Osteoblast (primary cell): ENCODE data around the gene PAK1. TPM values are rescaled to one million over a fixed set of nuclear protein-coding genes. Genes with fewer than 3 reads are reported as not detected.

Experiments
- DNase-seq: peaks from one replicate; pipeline ENCODE4 v3.0.0; 2011; ENCODE audit warnings: low spot score, mixed read lengths; ENCODE audit not compliant: insufficient read length; ENCODE audit errors: missing footprints
- H2AFZ ChIP-seq: 2 replicates; pipeline ENCODE4 v1.6.0; 2011; ENCODE audit warnings: mild to moderate bottlenecking, low read length
- H3K27ac ChIP-seq: 2 replicates; pipeline ENCODE4 v1.5.1; 2011; ENCODE audit warnings: mild to moderate bottlenecking, low read depth, low read length, moderate library complexity
- H3K27me3 ChIP-seq: 2 replicates; pipeline ENCODE4 v1.6.0; 2012; ENCODE audit warnings: mild to moderate bottlenecking, control low read depth, inconsistent platforms, low read length, moderate library complexity; ENCODE audit not compliant: insufficient read depth
- H3K36me3 ChIP-seq: 2 replicates; pipeline ENCODE4 v1.5.1; 2011; ENCODE audit warnings: mild to moderate bottlenecking, low read length, control low read depth, moderate library complexity; ENCODE audit not compliant: insufficient read depth
- H3K4me1 ChIP-seq: 2 replicates; pipeline ENCODE4 v1.5.1; 2011; ENCODE audit warnings: mild to moderate bottlenecking, low read length, control low read depth, moderate library complexity; ENCODE audit not compliant: insufficient read depth
- H3K4me2 ChIP-seq: 2 replicates; pipeline ENCODE4 v1.6.0; 2011; ENCODE audit warnings: mild to moderate bottlenecking, low read length; ENCODE audit not compliant: insufficient read depth
- H3K4me3 ChIP-seq: fragments of 200-600 bp; sonication (generic); 3 replicates; pipeline ENCODE4 v1.5.1; 2012; ENCODE audit warnings: mild to moderate bottlenecking, low read length, inconsistent platforms; ENCODE audit not compliant: insufficient read depth
- H3K79me2 ChIP-seq: 2 replicates; pipeline ENCODE4 v1.6.0; 2012; ENCODE audit warnings: mild to moderate bottlenecking, low read length, control low read depth, inconsistent platforms; ENCODE audit not compliant: insufficient read depth
- H3K9me3 ChIP-seq: 2 replicates; pipeline ENCODE4 v1.5.1; 2011; ENCODE audit warnings: low read depth, low read length, control low read depth
- H4K20me1 ChIP-seq: 2 replicates; pipeline ENCODE4 v1.6.0; 2012; ENCODE audit warnings: mild to moderate bottlenecking, low read length, control low read depth; ENCODE audit not compliant: insufficient read depth
- CTCF ChIP-seq: IDR thresholded peaks from 2 replicates; pipeline ENCODE4 v1.5.1; 2011; ENCODE audit warnings: mild to moderate bottlenecking, low read depth, low read length, moderate library complexity; ENCODE audit errors: extremely low read depth
- total RNA-seq: library from RNA; depleted of rRNA; stranded (reverse); fragments of >200 nt; gene quantifications from 2 replicates; pipeline ENCODE4 v1.2.3, GENCODE V29; 2012

Gene PAK1
- total RNA-seq, 1 donor: 34.4 TPM

DNA sequence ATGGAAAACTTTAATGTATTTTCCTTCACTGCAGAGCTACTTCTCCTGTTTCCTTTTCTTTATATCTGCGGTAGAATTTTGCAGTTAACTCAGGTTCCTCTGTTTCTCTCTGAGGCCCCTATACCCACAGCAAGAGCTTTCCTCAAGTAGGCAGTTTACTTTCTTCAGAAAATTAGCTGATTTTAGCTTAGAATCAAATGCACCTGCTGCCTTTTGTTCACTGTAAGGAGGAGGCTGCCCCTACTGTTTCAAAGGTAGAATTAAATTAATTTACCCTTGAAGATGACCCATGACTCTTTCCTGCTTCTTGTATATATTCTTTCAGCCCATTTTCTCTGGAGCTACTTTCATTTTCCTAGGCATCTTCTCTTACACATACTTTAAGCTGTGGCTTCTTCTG is 103.7 kb downstream of the PAK1 start:
- Histone ChIP-seq H3K4me1 (peaks cover 10% of the 10 kb centered on the region), H3K4me3 (no peak overlapping the region), H3K9me3 (no peaks in the 10 kb centered on the region), H3K79me2 (no peaks in the 10 kb centered on the region), H3K36me3 (no peaks in the 10 kb centered on the region), H3K27me3 (no peaks in the 10 kb centered on the region), H3K27ac (no peak overlapping the region), H2AFZ (no peak overlapping the region), H3K4me2 (no peak overlapping the region), H4K20me1 (no peaks in the 10 kb centered on the region)
- no peak for TF ChIP-seq CTCF
- DNase-seq: no peak

- no peak for DNase-seq
- H3K9me3 ChIP-seq: no peaks in the 10 kb centered on the region
- H3K4me3 ChIP-seq: no peak overlapping the region
- no peaks in the 10 kb centered on the region for H4K20me1 ChIP-seq
- H3K36me3 ChIP-seq: no peaks in the 10 kb centered on the region
- H3K79me2 ChIP-seq: no peaks in the 10 kb centered on the region
- TF ChIP-seq CTCF: no peak
- no peak overlapping the region for H2AFZ ChIP-seq
- H3K27ac ChIP-seq: no peak overlapping the region
- H3K4me1 ChIP-seq: no peaks in the 10 kb centered on the region
- no peaks in the 10 kb centered on the region for H3K27me3 ChIP-seq
- no peak overlapping the region for H3K4me2 ChIP-seq
Observed at GRCh38 chr11:77361184-77361583, 112.7 kb downstream of the PAK1 start.

GRCh38 chr11:77359481-77359880 is 114.4 kb downstream of the PAK1 start:
- Histone ChIP-seq H3K9me3 (no peaks in the 10 kb centered on the region), H3K4me2 (no peak overlapping the region), H3K4me3 (no peak overlapping the region), H3K79me2 (no peaks in the 10 kb centered on the region), H3K27ac (no peak overlapping the region), H3K4me1 (no peaks in the 10 kb centered on the region), H4K20me1 (no peaks in the 10 kb centered on the region), H2AFZ (no peak overlapping the region), H3K27me3 (no peaks in the 10 kb centered on the region), H3K36me3 (no peaks in the 10 kb centered on the region)
- DNase-seq: no peak
- no peak for TF ChIP-seq CTCF

DNA sequence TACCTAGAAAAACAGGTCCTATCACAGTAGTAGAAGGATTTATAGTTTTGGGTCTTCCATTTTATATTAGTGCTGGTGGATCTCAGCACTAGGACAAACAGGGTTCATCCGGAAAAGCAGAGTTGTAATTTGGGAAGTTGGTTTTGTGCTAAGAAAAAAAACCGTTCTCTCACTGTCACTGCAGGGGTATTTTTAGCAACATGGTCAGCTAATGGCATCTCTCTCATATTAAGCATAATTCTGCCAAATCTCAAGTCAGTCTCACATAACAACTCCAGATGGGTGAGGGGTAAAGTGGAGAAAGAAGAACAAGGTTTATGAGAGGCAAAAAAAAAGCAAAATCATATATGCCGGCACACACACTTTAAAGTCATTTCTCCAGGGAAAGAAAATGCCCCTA is 120.8 kb downstream of the PAK1 start:
- Histone ChIP-seq H3K27me3 (no peaks in the 10 kb centered on the region), H3K27ac (no peak overlapping the region), H3K4me1 (peaks cover 8% of the 10 kb centered on the region), H3K79me2 (no peaks in the 10 kb centered on the region), H3K4me3 (no peak overlapping the region), H3K9me3 (no peaks in the 10 kb centered on the region), H4K20me1 (no peaks in the 10 kb centered on the region), H2AFZ (no peak overlapping the region), H3K36me3 (peaks cover 4% of the 10 kb centered on the region), H3K4me2 (no peak overlapping the region)
- no peak for DNase-seq
- TF ChIP-seq CTCF: no peak
